Heart right ventricle (tissue), 16 donors: ENCODE measurements around the gene NUB1. TPM values are rescaled to one million over a fixed set of nuclear protein-coding genes. Genes with fewer than 3 reads are reported as not detected.

Source experiments
- ATAC-seq, 8 donors: fragments of 200-7000 bp; cut with Tn5 transposase; one replicate each; pipeline ENCODE4 v1.9.1; 2020; ENCODE audit warnings: mild to moderate bottlenecking in 8 of 8, moderate library complexity in 8 of 8, moderate number of reproducible peaks in 1 of 8
- DNase-seq, 2 donors: peaks; one replicate each; pipeline ENCODE4 v3.0.0-alpha.2; 2020
- H3K27ac ChIP-seq, 10 donors: fragments of 200-600 bp; sonication (generic) in 2 of 10; one replicate each; pipeline versions ENCODE4 v1.5.0 to v1.8.0; 2020 to 2022; ENCODE audit warnings: mild to moderate bottlenecking in 3 of 10
- H3K27me3 ChIP-seq, 7 donors: fragments of 200-600 bp; one replicate each; pipeline ENCODE4 v1.8.0; 2021 to 2022; ENCODE audit warnings: mild to moderate bottlenecking in 2 of 7
- H3K36me3 ChIP-seq, 9 donors: fragments of 200-600 bp; sonication (generic) in 1 of 9; one replicate each; pipeline versions ENCODE4 v1.5.0 to v1.8.0; 2020 to 2022; ENCODE audit warnings: mild to moderate bottlenecking in 2 of 9
- H3K4me1 ChIP-seq, 9 donors: fragments of 200-600 bp; sonication (generic) in 1 of 9; one replicate each; pipeline versions ENCODE4 v1.5.0 to v1.8.0; 2020 to 2022; ENCODE audit warnings: mild to moderate bottlenecking in 4 of 9
- H3K4me3 ChIP-seq, 10 donors: fragments of 200-600 bp; sonication (generic) in 2 of 10; one replicate each; pipeline versions ENCODE4 v1.5.0 to v1.8.0; 2020 to 2022; ENCODE audit warnings: mild to moderate bottlenecking in 7 of 10, moderate library complexity in 2 of 10
- H3K9me3 ChIP-seq, 11 donors: fragments of 200-600 bp in 10 of 11; sonication (generic) in 2 of 11; one replicate each; pipeline versions ENCODE4 v1.5.0 to v1.8.0; 2013 to 2022; ENCODE audit warnings: mild to moderate bottlenecking in 2 of 11, control low read depth in 1 of 11, moderate library complexity in 1 of 11
- CTCF ChIP-seq, 9 donors: fragments of 200-600 bp; sonication (generic) in 2 of 9; IDR thresholded peaks; one replicate each; pipeline versions ENCODE4 v1.5.0 to v1.8.0; 2021 to 2022; ENCODE audit warnings: antibody characterized with exemption in 9 of 9, mild to moderate bottlenecking in 5 of 9, moderate library complexity in 1 of 9
- WGBS, 2 donors: extraction: QIAGEN DNeasy Blood & Tissue Kit; methylation state at CpG; one replicate each; pipeline ENCODE4 v1.1.7; 2013; ENCODE audit warnings: inconsistent platforms in 1 of 2; 5-methylcytosine and 5-hydroxymethylcytosine counted together
- intact Hi-C, 10 donors: fragments of 100-400 bp; cut with DNase I; formaldehyde crosslinking; loops; one replicate each; pipeline versions ENCODE4 v1.11.1 to v1.14.2; 2022
- polyA plus RNA-seq, 2 donors: library from polyadenylated mRNA; stranded (reverse); fragments of 200-250 nt; gene quantifications; one replicate each; pipeline ENCODE4 v1.2.3, GENCODE V29; 2013
- total RNA-seq, 10 donors: library from RNA; stranded (reverse); fragmentation: NEBNext Ultra II Directional in 3 of 10; extraction: Animal tissue kit (Norgen Biotek cat#: 25700) in 3 of 10; gene quantifications; one replicate each; pipeline versions ENCODE4 v1.2.1 to v1.2.4, GENCODE V29; 2021 to 2023
- donor health status: Arrhythmogenic right ventricular cardiomyopathy.
- donor health status: ischemic (EF 13 %, LVEDD 7.1; RV severe dilation, severe dysfunction).
- donor health status: healthy with polysubstance abuse.
- donor health status: DM: no; HTN: yes; CAD: no.
- donor health status: DM: no; HTN: no; CAD: no.
- donor health status: ischemic (EF 25% LVEDD 6.9; RV normal size, moderate dysfunction).
- donor health status: ischemic (EF 25% LVEDD 5.7; RV mildly dilated, moderate dysfunction).
- donor health status: healthy.
- donor health status: DM: yes; HTN: yes; CAD: no.
- donor health status: Ischemic cardiomyopathy.
- donor health status: ischemic (EF 35%, LVEDD 5.7; RV mildly dilated, moderate dysfunction).
- donor health status: nonischemic (EF 11% LVEDD 7.7; RV severe dilation, severe dysfunction).
- donor health status: DM: yes; HTN: yes; CAD: no.
- donor health status: PGD.
- donor health status: ischemic (EF 29% LVEDD 5.4; RV normal size, mild dysfunction).
- donor health status: nonischemic (EF 23%, LVEDD 6.1; RV moderate dilation, normal function).

Gene NUB1
- total and polyA plus RNA-seq, 12 donors, result 22.6 to 53.0 (median 41.6) TPM

GRCh38 chr7:151387161-151388006 is 45.8 kb downstream of the NUB1 start:
- intact Hi-C loops, result no loop called here
- WGBS, 2 donors, result 88 to 95% methylated on average over 24 of the region's 24 CpGs
- Histone ChIP-seq H3K27ac (no peak overlapping the region), H3K27me3 (peaks cover 5 to 53% (median 34%) of the 10 kb centered on the region in 7 donors), H3K36me3 (no peaks in the 10 kb centered on the region), H3K4me3 (no peak overlapping the region), H3K9me3 (no peaks in the 10 kb centered on the region), H3K4me1 (peaks cover 0 to 3% (median under 1%) of the 10 kb centered on the region in 9 donors)
- no peak for DNase-seq
- no peak for ATAC-seq
- no peak for TF ChIP-seq CTCF (IDR thresholded peaks at IDR 0.05)

GRCh38 chr7:151388007-151388297 is 46.3 kb downstream of the NUB1 start:
- Histone ChIP-seq H3K27ac (no peak overlapping the region), H3K4me1 (no peaks in the 10 kb centered on the region), H3K36me3 (no peaks in the 10 kb centered on the region), H3K9me3 (no peaks in the 10 kb centered on the region), H3K27me3 (peaks cover 0 to 53% (median 28%) of the 10 kb centered on the region in 7 donors), H3K4me3 (no peak overlapping the region)
- ATAC-seq (no peak), DNase-seq (no peak)
- no peak for TF ChIP-seq CTCF (IDR thresholded peaks at IDR 0.05)
- intact Hi-C loops, result no loop called here
- WGBS, 2 donors, result 88 to 93% methylated on average over 8 of the region's 8 CpGs

- Histone ChIP-seq H3K4me1 (no peaks in the 10 kb centered on the region), H3K36me3 (no peaks in the 10 kb centered on the region), H3K9me3 (no peaks in the 10 kb centered on the region), H3K27ac (no peak overlapping the region), H3K4me3 (no peak overlapping the region), H3K27me3 (peaks cover 0 to 53% (median 24%) of the 10 kb centered on the region in 7 donors)
- intact Hi-C loops, result no loop called here
- 90 to 95% methylated on average over 10 of the region's 10 CpGs for WGBS, 2 donors
- DNase-seq (no peak), ATAC-seq (no peak)
- no peak for TF ChIP-seq CTCF (IDR thresholded peaks at IDR 0.05)
Measured at GRCh38 chr7:151388430-151388829, 46.8 kb downstream of the NUB1 start.

- Histone ChIP-seq H3K27ac (no peak overlapping the region), H3K9me3 (no peaks in the 10 kb centered on the region), H3K27me3 (peaks cover 0 to 53% (median 22%) of the 10 kb centered on the region in 7 donors), H3K4me3 (no peak overlapping the region), H3K4me1 (no peaks in the 10 kb centered on the region), H3K36me3 (no peaks in the 10 kb centered on the region)
- no peak for TF ChIP-seq CTCF (IDR thresholded peaks at IDR 0.05)
- 88 to 94% methylated on average over 21 of the region's 21 CpGs for WGBS, 2 donors
- no peak for ATAC-seq
- intact Hi-C loops, result no loop called here
- no peak for DNase-seq
Measured at GRCh38 chr7:151389096-151389767, 47.6 kb downstream of the NUB1 start.
